H1 (cell line): ENCODE measurements around the gene PIGA. TPM values are rescaled to one million over a fixed set of nuclear protein-coding genes. Genes with fewer than 3 reads are reported as not detected.

Experiments
- CTCF ChIA-PET: fragments of 300-600 bp; sonication (Branson Sonifier 250); formaldehyde crosslinking; loops from one replicate; lab custom pipeline; 2021; ENCODE audit not compliant: partially characterized antibody; lab: Charles Lee
- POLR2A ChIA-PET: fragments of 300-600 bp; sonication (Branson Sonifier 250); formaldehyde crosslinking; loops from one replicate; lab custom pipeline; 2021; ENCODE audit warnings: inconsistent platforms; ENCODE audit not compliant: partially characterized antibody; lab: Charles Lee
- DNase-seq, 2 experiments: peaks; one replicate each; pipeline versions ENCODE4 v3.0.0 to v3.0.0-alpha.2; 2010 to 2022; ENCODE audit warnings: low spot score in 2 of 2, low read depth in 1 of 2, mixed read lengths in 1 of 2
- FAIRE-seq: peaks from 2 replicates; lab custom pipeline; 2011; peaks lifted over from hg19 to GRCh38; lab: Jason Lieb, UNC
- H2AFZ ChIP-seq: 2 replicates; pipeline ENCODE4 v1.8.1; 2012; ENCODE audit warnings: low read length, inconsistent platforms
- H2AK5ac ChIP-seq: 2 replicates; pipeline ENCODE4 v1.6.1; 2013; ENCODE audit warnings: low read depth, low read length
- H2BK120ac ChIP-seq: replicated peaks from 2 replicates; pipeline ENCODE3; 2013; ENCODE audit warnings: low read depth, low read length, inconsistent platforms
- H2BK12ac ChIP-seq: 2 replicates; pipeline ENCODE4 v1.6.1; 2013; ENCODE audit warnings: low read depth, low read length
- H2BK15ac ChIP-seq: 2 replicates; pipeline ENCODE4 v1.6.1; 2013; ENCODE audit warnings: low read length
- H2BK20ac ChIP-seq: 2 replicates; pipeline ENCODE4 v1.6.1; 2013; ENCODE audit warnings: low read length
- H2BK5ac ChIP-seq: 2 replicates; pipeline ENCODE4 v1.6.1; 2013; ENCODE audit warnings: low read depth, low read length
- H3K14ac ChIP-seq: 2 replicates; pipeline ENCODE4 v1.6.1; 2013; ENCODE audit warnings: inconsistent platforms; ENCODE audit not compliant: insufficient read length
- H3K18ac ChIP-seq: 2 replicates; pipeline ENCODE4 v1.6.1; 2013; ENCODE audit warnings: low read length; ENCODE audit errors: extremely low read depth
- H3K23ac ChIP-seq: 2 replicates; pipeline ENCODE4 v1.6.1; 2013; ENCODE audit warnings: inconsistent platforms; ENCODE audit not compliant: insufficient read length
- H3K23me2 ChIP-seq: 2 replicates; pipeline ENCODE4 v1.6.1; 2013; ENCODE audit warnings: low read depth, low read length
- H3K27ac ChIP-seq: 2 replicates; pipeline ENCODE4 v1.6.1; 2011; ENCODE audit warnings: low read depth, low read length, inconsistent platforms
- H3K27me3 ChIP-seq, 4 experiments: replicated peaks in 1 of 4; 1 replicate in 1 of 4; 2 replicates in 3 of 4; pipeline versions ENCODE4 v1.6.1 to v1.8.1; 2011 to 2013; ENCODE audit warnings: low read length in 3 of 4, mild to moderate bottlenecking in 3 of 4, inconsistent platforms in 2 of 4, mixed read lengths in 2 of 4, moderate library complexity in 1 of 4; ENCODE audit not compliant: control insufficient read depth in 3 of 4, insufficient read depth in 3 of 4; ENCODE audit errors: extremely low read depth in 1 of 4
- H3K36me3 ChIP-seq, 4 experiments: 2 replicates each; pipeline versions ENCODE4 v1.6.1 to v1.8.1; 2011 to 2013; ENCODE audit warnings: mild to moderate bottlenecking in 4 of 4, low read length in 3 of 4, moderate library complexity in 2 of 4, control low read depth in 1 of 4, inconsistent platforms in 1 of 4; ENCODE audit not compliant: insufficient read depth in 4 of 4, control insufficient read depth in 2 of 4
- H3K4ac ChIP-seq: replicated peaks from 2 replicates; pipeline ENCODE3; 2013; ENCODE audit warnings: low read length, low read depth, mixed read lengths, inconsistent platforms; ENCODE audit not compliant: insufficient read length
- H3K4me1 ChIP-seq, 4 experiments: replicated peaks in 1 of 4; 1 replicate in 1 of 4; 2 replicates in 3 of 4; pipeline versions ENCODE4 v1.6.1 to v1.8.1; 2011 to 2013; ENCODE audit warnings: low read length in 3 of 4, inconsistent platforms in 2 of 4, mixed read lengths in 1 of 4; ENCODE audit not compliant: insufficient read depth in 4 of 4, control insufficient read depth in 3 of 4
- H3K4me2 ChIP-seq, 2 experiments: 2 replicates each; pipeline versions ENCODE4 v1.6.1 to v1.8.1; 2011 to 2013; ENCODE audit warnings: low read depth in 2 of 2, low read length in 2 of 2, control low read depth in 1 of 2, inconsistent platforms in 1 of 2, mild to moderate bottlenecking in 1 of 2; ENCODE audit not compliant: insufficient read depth in 1 of 2
- H3K4me3 ChIP-seq, 4 experiments: fragments of 200-600, 300-600 bp in 1 of 4; sonication (generic), shearing (Covaris generic), sonication (Bioruptor Twin) in 1 of 4; 2 replicates each; pipeline versions ENCODE4 v1.5.1 to v1.8.1; 2011 to 2016; ENCODE audit warnings: low read length in 4 of 4, low read depth in 3 of 4, control low read depth in 2 of 4, inconsistent platforms in 2 of 4, mild to moderate bottlenecking in 2 of 4, mixed read lengths in 1 of 4, moderate library complexity in 1 of 4; ENCODE audit not compliant: insufficient read depth in 2 of 4; ENCODE audit errors: extremely low read depth in 1 of 4
- H3K56ac ChIP-seq: replicated peaks from 2 replicates; pipeline ENCODE3; 2013; ENCODE audit warnings: low read depth, mild to moderate bottlenecking, mixed read lengths, low read length, inconsistent platforms; ENCODE audit not compliant: insufficient read length
- H3K79me1 ChIP-seq: 2 replicates; pipeline ENCODE4 v1.6.1; 2013; ENCODE audit warnings: low read depth, low read length, control low read depth
- H3K79me2 ChIP-seq, 2 experiments: 2 replicates each; pipeline versions ENCODE4 v1.6.1 to v1.8.1; 2012 to 2013; ENCODE audit warnings: low read length in 2 of 2, mild to moderate bottlenecking in 2 of 2, inconsistent platforms in 1 of 2; ENCODE audit not compliant: insufficient read depth in 2 of 2, control insufficient read depth in 1 of 2
- H3K9ac ChIP-seq, 4 experiments: replicated peaks in 1 of 4; 1 replicate in 1 of 4; 2 replicates in 3 of 4; pipeline versions ENCODE4 v1.6.1 to v1.8.1; 2011 to 2013; ENCODE audit warnings: low read depth in 3 of 4, low read length in 3 of 4, control low read depth in 2 of 4, mild to moderate bottlenecking in 2 of 4, moderate library complexity in 2 of 4, inconsistent platforms in 1 of 4; ENCODE audit errors: extremely low read depth in 1 of 4
- H3K9me3 ChIP-seq, 2 experiments: 2 replicates each; pipeline versions ENCODE4 v1.6.1 to v1.8.1; 2012 to 2013; ENCODE audit warnings: mild to moderate bottlenecking in 2 of 2, moderate library complexity in 2 of 2, control low read depth in 1 of 2, inconsistent platforms in 1 of 2, low read depth in 1 of 2, low read length in 1 of 2, mixed read lengths in 1 of 2; ENCODE audit not compliant: insufficient read depth in 2 of 2
- H4K20me1 ChIP-seq, 2 experiments: replicated peaks in 1 of 2; 2 replicates each; pipeline versions ENCODE3 to v1.8.1; 2011 to 2013; ENCODE audit warnings: inconsistent platforms in 2 of 2, low read length in 2 of 2, mild to moderate bottlenecking in 1 of 2; ENCODE audit not compliant: insufficient read depth in 2 of 2, control insufficient read depth in 1 of 2
- H4K5ac ChIP-seq: 2 replicates; pipeline ENCODE4 v1.6.1; 2013; ENCODE audit warnings: low read length, low read depth, mixed read lengths, inconsistent platforms; ENCODE audit not compliant: insufficient read length
- H4K8ac ChIP-seq: 2 replicates; pipeline ENCODE4 v1.8.0; 2013; ENCODE audit warnings: mild to moderate bottlenecking, moderate library complexity, low read length, inconsistent platforms; ENCODE audit not compliant: insufficient read depth; ENCODE audit errors: extremely low read depth
- H4K91ac ChIP-seq: replicated peaks from 2 replicates; pipeline ENCODE3; 2013; ENCODE audit warnings: low read length, mixed read lengths, inconsistent platforms; ENCODE audit not compliant: insufficient read length
- CTCF ChIP-seq, 3 experiments: IDR thresholded peaks; 1 replicate in 2 of 3; 2 replicates in 1 of 3; pipeline versions ENCODE4 v1.5.1 to v1.6.1; 2011; ENCODE audit warnings: low read length in 3 of 3, mild to moderate bottlenecking in 3 of 3, inconsistent platforms in 2 of 3, low read depth in 1 of 3, moderate library complexity in 1 of 3; ENCODE audit not compliant: insufficient read depth in 1 of 3; ENCODE audit errors: control extremely low read depth in 1 of 3
- HDAC6 ChIP-seq: IDR thresholded peaks from one replicate; pipeline ENCODE4 v1.7.1; 2012; ENCODE audit warnings: low read depth, mild to moderate bottlenecking, inconsistent platforms, low read length, moderate library complexity
- RAD21 ChIP-seq, 2 experiments: IDR thresholded peaks in 1 of 2; conservative IDR thresholded peaks in 1 of 2; 2 replicates each; pipeline ENCODE4 v1.6.1; 2011; ENCODE audit warnings: low read depth in 2 of 2, low read length in 2 of 2, improper control_type of control experiment in 1 of 2, inconsistent platforms in 1 of 2, mild to moderate bottlenecking in 1 of 2, moderate library complexity in 1 of 2
- WGBS, 2 experiments: shearing (Covaris generic) in 1 of 2; methylation state at CpG; one replicate each; pipeline versions ENCODE4 v1.1.6 to v1.1.7; 2013 to 2015; ENCODE audit warnings: low lambda C conversion rate in 2 of 2, mixed read lengths in 2 of 2, inconsistent platforms in 1 of 2, low coverage in 1 of 2, missing lambda C conversion rate in 1 of 2; ENCODE audit not compliant: insufficient replicate concordance in 2 of 2, insufficient coverage in 1 of 2, insufficient read length in 1 of 2; ENCODE audit errors: extremely low coverage in 1 of 2, missing lambda C conversion rate in 1 of 2; 5-methylcytosine and 5-hydroxymethylcytosine counted together
- polyA plus RNA-seq, 7 experiments: library from polyadenylated mRNA; depleted of rRNA in 3 of 7; stranded (reverse) in 5 of 7; unstranded in 2 of 7; fragments of >200 nt in 5 of 7; fragments of 200-250 nt in 2 of 7; gene quantifications; 1 replicate in 5 of 7; 2 replicates in 1 of 7; 4 replicates in 1 of 7; pipeline versions ENCODE4 v1.2.1 to v1.2.3, GENCODE V29; 2011 to 2013; ENCODE audit warnings: missing spikeins in 2 of 7, mixed read lengths in 2 of 7
- total RNA-seq: library from RNA; stranded (reverse); fragmentation: NEBNext Ultra II Directional; extraction: Animal tissue kit (Norgen Biotek cat#: 25700); gene quantifications from 2 replicates; pipeline ENCODE4 v1.2.1, GENCODE V29; 2021

The PIGA gene
- total and polyA plus RNA-seq, 2 of the 8 experiments (the other 6 are each of a cell fraction or from before 2014, with no cell fraction given) = 5.0 to 13.4 TPM

- WGBS, 2 experiments = 39% methylated on average over 2 of the region's 2 CpGs; no CpG with 5 or more reads in 1 of the 2 experiments
- DNase-seq = no peak
These were observed 13.7 kb upstream of the PIGA start for GRCh38 chrX:15349046-15349445.

More at GRCh38 chrX:15349046-15349445, 13.7 kb upstream of the PIGA start:
- Histone ChIP-seq H4K91ac (no peak overlapping the region), H3K56ac (no peak overlapping the region), H3K23me2 (no peaks in the 10 kb centered on the region), H3K79me1 (no peaks in the 10 kb centered on the region), H2BK20ac (no peak overlapping the region), H2BK15ac (no peak overlapping the region), H2AK5ac (no peak overlapping the region), H3K36me3 (no peaks in the 10 kb centered on the region), H4K20me1 (no peaks in the 10 kb centered on the region), H3K4me2 (no peak overlapping the region), H3K4ac (no peak overlapping the region), H3K23ac (no peak overlapping the region), H3K18ac (no peak overlapping the region), H3K27me3 (no peaks in the 10 kb centered on the region), H2AFZ (no peak overlapping the region), H3K4me3 (no peak overlapping the region), H2BK12ac (no peak overlapping the region), H3K9ac (no peak overlapping the region), H3K9me3 (no peaks in the 10 kb centered on the region), H3K4me1 (no peaks in the 10 kb centered on the region), H2BK5ac (no peak overlapping the region), H3K79me2 (no peaks in the 10 kb centered on the region), H2BK120ac (no peak overlapping the region), H3K27ac (no peak overlapping the region), H4K8ac (no peak overlapping the region), H3K14ac (no peak overlapping the region), H4K5ac (no peak overlapping the region)
- TF ChIP-seq HDAC6 = no peak
- TF ChIP-seq CTCF (IDR thresholded peaks at IDR 0.05; ENCODE audit: control extremely low read depth in 1 of 3, insufficient read depth in 1 of 3, low read depth in 1 of 3, low read length in 3 of 3) = peak in 2 of 3 experiments; percentile 50 to 55; a peak in 3 of 4 replicates
- TF ChIP-seq RAD21 (IDR thresholded peaks at IDR 0.05 in 1 of 2, conservative IDR thresholded peaks at IDR 0.05 in 1 of 2; ENCODE audit: low read depth in 2 of 2, low read length in 2 of 2) = peak; percentile 73 to 81
- CTCF ChIA-PET = interaction anchor here (0.6 to 6.7 kb wide), 21 partner anchors 9 to 307 kb away, joined by 3 to 106 read pairs (median 4); no protein-coding TSS in a partner anchor
- FAIRE-seq = peak; percentile 98
- POLR2A ChIA-PET = no interaction called here
